ENCODE results near the gene PLEKHH1.
"Not testable (repeated sequence)": the region's sequence is repeated elsewhere in the genome, so short reads cannot be mapped to it uniquely, and the experiment has no call there.

Gene PLEKHH1

DNA sequence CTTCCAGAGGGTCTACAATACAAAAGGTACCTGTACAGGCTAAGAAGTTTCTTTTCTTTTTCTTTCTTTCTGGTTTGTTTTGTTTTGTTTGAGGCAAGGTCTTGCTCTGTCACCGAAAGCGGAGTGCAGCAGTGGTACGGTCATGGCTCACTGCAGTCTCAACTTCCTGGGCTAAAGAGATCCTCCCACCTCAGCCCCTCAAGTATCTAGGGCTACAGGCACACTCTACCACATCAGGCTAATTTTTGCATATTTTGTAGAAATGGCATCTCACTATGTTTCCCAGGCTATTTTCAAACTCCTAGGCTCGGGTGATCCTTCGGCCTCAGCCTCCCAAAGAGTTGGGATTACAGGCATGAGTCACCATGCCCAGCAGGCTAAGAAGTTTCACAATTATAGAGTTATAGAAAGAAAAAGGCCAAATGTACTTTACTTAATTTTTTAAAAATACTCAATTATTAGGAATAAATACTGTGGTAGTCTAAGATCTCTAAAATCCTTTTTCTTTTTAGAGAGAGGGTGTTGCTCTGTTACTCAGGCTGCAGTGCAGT lies 70.0 kb downstream of the PLEKHH1 start:
- Histone ChIP-seq H3K27ac (ENCODE audit: low read length) (no peak overlapping the region), H3K4me1 (ENCODE audit: control insufficient read depth, insufficient read depth, low read length) (peaks cover 6% of the 10 kb centered on the region), H3K27me3 (ENCODE audit: control insufficient read depth in 1 of 2, insufficient read depth in 2 of 2, low read length in 2 of 2) (no peaks in the 10 kb centered on the region), H3K36me3 (ENCODE audit: control insufficient read depth in 2 of 2, insufficient read depth in 2 of 2, low read length in 2 of 2) (no peaks in the 10 kb centered on the region), H3K9ac (ENCODE audit: low read length in 2 of 2) (no peak overlapping the region), H3K9me3 (ENCODE audit: control insufficient read depth in 2 of 2, low read length in 2 of 2) (no peaks in the 10 kb centered on the region), H3K4me3 (ENCODE audit: low read length in 2 of 2) (no peak overlapping the region)

DNA sequence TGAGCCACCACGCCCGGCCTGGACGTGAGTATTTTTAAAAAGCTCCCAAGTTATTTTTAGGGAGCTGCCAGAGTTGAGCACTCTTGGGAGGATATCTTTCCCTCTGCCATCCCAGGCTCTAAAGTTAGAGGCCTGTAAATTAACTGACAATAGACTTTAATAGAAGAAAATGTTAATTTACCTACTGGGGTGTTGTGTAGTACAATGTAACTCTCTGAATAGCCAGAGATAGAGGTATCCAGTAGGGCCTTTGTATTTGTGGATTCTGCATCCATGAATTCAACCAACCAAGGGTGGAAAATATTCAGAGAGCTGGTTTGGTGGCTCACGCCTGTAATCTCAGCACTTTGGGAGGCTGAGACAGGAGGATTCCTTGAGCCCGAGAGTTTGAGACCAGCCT lies 74.6 kb downstream of the PLEKHH1 start:
- Histone ChIP-seq H3K9ac (ENCODE audit: low read length in 2 of 2) (no peak overlapping the region), H3K4me3 (ENCODE audit: low read length in 2 of 2) (no peak overlapping the region), H3K27ac (ENCODE audit: low read length) (no peak overlapping the region), H3K4me1 (ENCODE audit: control insufficient read depth, insufficient read depth, low read length) (no peaks in the 10 kb centered on the region), H3K9me3 (ENCODE audit: control insufficient read depth in 2 of 2, low read length in 2 of 2) (no peaks in the 10 kb centered on the region), H3K27me3 (ENCODE audit: control insufficient read depth in 1 of 2, insufficient read depth in 2 of 2, low read length in 2 of 2) (peaks cover 0 to 2% of the 10 kb centered on the region in 2 donors), H3K36me3 (ENCODE audit: control insufficient read depth in 2 of 2, insufficient read depth in 2 of 2, low read length in 2 of 2) (no peaks in the 10 kb centered on the region)

DNA sequence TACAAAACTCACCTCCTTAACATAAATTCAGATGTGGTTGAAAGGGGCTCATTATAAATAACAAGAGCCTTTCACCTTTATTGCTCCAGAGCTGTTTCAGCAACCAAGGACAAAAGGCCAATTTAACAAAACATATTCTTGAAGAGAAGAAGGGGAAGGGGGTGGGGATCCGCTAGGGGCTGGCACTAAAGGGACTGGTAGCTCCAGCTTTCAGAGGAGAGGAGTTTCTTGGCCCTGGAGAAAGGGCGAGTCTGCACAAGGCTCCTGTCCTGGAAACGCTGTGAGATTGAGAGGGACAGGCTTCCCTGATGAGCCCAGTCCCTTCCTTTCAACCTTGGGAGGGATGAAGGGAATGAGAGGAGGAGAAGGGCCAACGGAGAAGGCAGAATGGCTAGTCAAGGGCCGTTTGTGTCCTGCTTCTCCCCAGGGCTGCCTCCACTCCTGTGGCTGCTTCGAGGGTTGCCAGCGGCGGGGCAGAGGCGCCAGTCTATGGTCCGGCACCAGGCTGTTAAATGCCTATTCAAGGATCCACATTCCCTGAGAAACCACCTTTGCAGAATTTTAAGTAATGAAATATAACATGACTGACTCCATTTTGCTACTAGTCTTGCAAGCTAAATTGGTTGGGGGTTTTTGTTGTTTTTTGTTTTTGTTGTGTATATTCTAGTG lies 76.7 kb downstream of the PLEKHH1 start:
- H3K27me3 ChIP-seq (ENCODE audit: control insufficient read depth in 1 of 2, insufficient read depth in 2 of 2, low read length in 2 of 2): peaks cover 0 to 2% of the 10 kb centered on the region in 2 donors
- H3K27ac ChIP-seq (ENCODE audit: low read length): no peak overlapping the region
- no peak overlapping the region for H3K9ac ChIP-seq (ENCODE audit: low read length in 2 of 2)
- H3K9me3 ChIP-seq (ENCODE audit: control insufficient read depth in 2 of 2, low read length in 2 of 2): no peaks in the 10 kb centered on the region
- no peaks in the 10 kb centered on the region for H3K36me3 ChIP-seq (ENCODE audit: control insufficient read depth in 2 of 2, insufficient read depth in 2 of 2, low read length in 2 of 2)
- no peak overlapping the region for H3K4me3 ChIP-seq (ENCODE audit: low read length in 2 of 2)
- no peaks in the 10 kb centered on the region for H3K4me1 ChIP-seq (ENCODE audit: control insufficient read depth, insufficient read depth, low read length)

DNA sequence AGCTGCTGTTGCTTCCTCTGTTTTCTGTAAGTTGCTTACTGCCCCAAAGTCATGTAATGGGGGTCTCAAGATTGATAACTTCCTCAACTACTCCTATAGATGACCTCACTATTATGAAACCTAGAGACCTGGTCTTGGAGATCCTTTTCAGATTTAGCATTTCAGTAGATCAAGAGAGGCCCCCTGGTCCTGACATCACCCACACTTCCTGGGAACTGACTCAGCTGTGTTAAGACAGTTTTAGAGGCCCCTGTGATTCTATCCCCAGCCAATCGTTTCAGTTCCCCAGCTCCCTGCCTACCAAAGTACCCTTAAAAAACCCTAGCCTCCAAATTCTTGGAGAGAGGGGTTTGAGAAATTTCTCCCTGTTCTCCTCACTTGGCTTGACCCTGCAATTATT lies 77.4 kb downstream of the PLEKHH1 start:
- no peaks in the 10 kb centered on the region for H3K36me3 ChIP-seq (ENCODE audit: control insufficient read depth in 2 of 2, insufficient read depth in 2 of 2, low read length in 2 of 2)
- peaks cover 0 to 2% of the 10 kb centered on the region in 2 donors for H3K27me3 ChIP-seq (ENCODE audit: control insufficient read depth in 1 of 2, insufficient read depth in 2 of 2, low read length in 2 of 2)
- H3K27ac ChIP-seq (ENCODE audit: low read length): no peak overlapping the region
- H3K4me1 ChIP-seq (ENCODE audit: control insufficient read depth, insufficient read depth, low read length): no peaks in the 10 kb centered on the region
- H3K4me3 ChIP-seq (ENCODE audit: low read length in 2 of 2): no peak overlapping the region
- H3K9me3 ChIP-seq (ENCODE audit: control insufficient read depth in 2 of 2, low read length in 2 of 2): no peaks in the 10 kb centered on the region
- no peak overlapping the region for H3K9ac ChIP-seq (ENCODE audit: low read length in 2 of 2)

DNA sequence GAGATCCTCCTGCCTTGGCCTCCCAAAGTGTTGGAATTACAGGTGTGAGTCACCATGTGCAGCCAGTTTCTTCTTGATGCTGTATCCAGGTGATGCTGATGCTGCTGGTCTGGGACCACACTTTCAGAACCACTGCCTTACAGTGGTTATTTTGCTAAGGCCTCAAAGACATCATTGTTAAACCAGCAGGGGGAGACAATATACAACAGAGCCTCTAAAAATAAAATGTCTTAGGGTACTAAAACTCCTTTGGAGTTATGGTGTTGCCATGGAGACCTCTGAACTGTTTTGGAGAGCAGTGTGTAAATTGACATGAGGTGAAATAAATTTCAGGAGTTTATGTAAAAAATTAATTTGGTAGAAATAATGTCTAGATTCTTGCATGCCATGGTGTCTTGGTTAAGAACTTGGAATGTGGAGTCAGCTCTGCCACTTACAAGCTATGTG lies 85.5 kb downstream of the PLEKHH1 start:
- no peaks in the 10 kb centered on the region for H3K27me3 ChIP-seq (ENCODE audit: control insufficient read depth in 1 of 2, insufficient read depth in 2 of 2, low read length in 2 of 2)
- peaks cover 20% of the 10 kb centered on the region for H3K4me1 ChIP-seq (ENCODE audit: control insufficient read depth, insufficient read depth, low read length)
- H3K27ac ChIP-seq (ENCODE audit: low read length): peak overlapping the region; percentile 76
- no peak overlapping the region for H3K9ac ChIP-seq (ENCODE audit: low read length in 2 of 2)
- H3K9me3 ChIP-seq (ENCODE audit: control insufficient read depth in 2 of 2, low read length in 2 of 2): no peaks in the 10 kb centered on the region
- no peaks in the 10 kb centered on the region for H3K36me3 ChIP-seq (ENCODE audit: control insufficient read depth in 2 of 2, insufficient read depth in 2 of 2, low read length in 2 of 2)
- peak overlapping the region in 1 of 2 donors; percentile 84 for H3K4me3 ChIP-seq (ENCODE audit: low read length in 2 of 2)

DNA sequence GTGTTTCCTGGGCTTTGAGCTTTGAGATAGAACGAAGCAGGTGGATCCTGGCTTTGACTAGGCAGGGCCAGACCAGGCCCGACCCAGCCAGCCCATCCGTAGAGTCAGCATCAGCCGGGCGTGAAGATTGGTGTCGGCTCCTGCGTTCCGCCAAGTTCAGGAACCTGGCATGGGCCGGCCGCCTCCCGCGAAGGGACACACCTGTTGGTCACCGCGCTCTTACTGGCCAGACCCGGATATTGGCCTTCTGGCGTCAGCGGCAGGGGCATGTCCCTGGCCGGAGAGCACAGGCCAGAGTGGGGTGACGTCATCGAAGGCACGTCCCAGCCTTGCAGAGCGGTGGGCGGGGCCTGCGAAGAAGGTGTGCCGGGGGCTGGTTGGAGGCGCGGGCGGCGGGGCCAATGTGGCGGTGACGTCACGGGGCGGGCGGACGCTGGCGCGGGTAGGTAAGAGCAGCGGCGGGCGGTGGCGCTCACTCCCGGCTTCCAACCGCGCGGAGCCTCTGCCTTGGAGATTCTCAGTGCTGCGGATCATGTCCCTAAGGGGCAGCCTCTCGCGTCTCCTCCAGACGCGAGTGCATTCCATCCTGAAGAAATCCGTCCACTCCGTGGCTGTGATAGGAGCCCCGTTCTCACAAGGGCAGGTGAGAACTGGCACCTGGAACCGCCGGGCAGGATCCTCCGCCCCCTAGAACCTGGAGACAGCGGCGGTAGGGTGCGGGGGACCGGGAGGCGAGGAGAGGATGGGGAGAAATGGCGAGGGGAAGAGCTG lies 86.5 kb downstream of the PLEKHH1 start, which contains the start of gene ARG2:
Gene ARG2 (plus strand): TSS at position 475 of the 771 bp plus-strand sequence. CDS start 58 bp downstream, at position 533.
- Histone ChIP-seq H3K4me1 (ENCODE audit: control insufficient read depth, insufficient read depth, low read length) (peaks cover 20% of the 10 kb centered on the region), H3K27ac (ENCODE audit: low read length) (peak within 1 kb of the TSS; percentile 76), H3K27me3 (ENCODE audit: control insufficient read depth in 1 of 2, insufficient read depth in 2 of 2, low read length in 2 of 2) (no peaks in the 10 kb centered on the region), H3K4me3 (ENCODE audit: low read length in 2 of 2) (peak within 1 kb of the TSS; percentile 45 to 84), H3K9ac (ENCODE audit: low read length in 2 of 2) (peak within 1 kb of the TSS; percentile 59 to 78), H3K36me3 (ENCODE audit: control insufficient read depth in 2 of 2, insufficient read depth in 2 of 2, low read length in 2 of 2) (no peaks in the 10 kb centered on the region), H3K9me3 (ENCODE audit: control insufficient read depth in 2 of 2, low read length in 2 of 2) (no peaks in the 10 kb centered on the region)

DNA sequence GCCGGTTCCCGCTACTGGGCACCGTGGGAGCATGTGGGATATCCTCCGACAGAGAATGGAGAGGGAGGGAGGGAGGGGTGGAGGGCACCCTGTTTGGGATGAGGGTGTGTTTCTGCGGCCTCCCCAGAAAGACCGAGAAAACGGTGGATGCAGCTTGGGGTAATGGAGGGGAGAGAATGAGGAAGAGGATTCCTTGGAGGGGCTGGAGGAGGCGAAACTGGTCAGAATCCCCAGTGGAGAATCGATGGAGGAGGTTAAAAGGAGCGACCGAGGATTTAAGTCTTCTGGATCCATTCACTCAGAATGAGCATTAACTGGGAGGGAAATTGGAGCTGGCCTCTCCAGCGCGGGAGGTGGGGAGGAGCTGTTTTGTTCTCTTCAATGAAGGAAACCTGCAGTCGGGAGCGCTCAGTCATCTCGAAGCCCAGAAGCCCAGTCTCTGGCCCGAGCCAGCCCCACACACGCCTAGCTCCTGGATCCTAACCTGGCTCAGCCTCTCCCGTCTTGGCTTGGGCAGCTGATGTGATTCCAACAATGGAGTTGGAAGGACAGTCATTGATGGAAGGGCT lies 87.2 kb downstream of the PLEKHH1 start:
- H3K27me3 ChIP-seq (ENCODE audit: control insufficient read depth in 1 of 2, insufficient read depth in 2 of 2, low read length in 2 of 2): no peaks in the 10 kb centered on the region
- peaks cover 20% of the 10 kb centered on the region for H3K4me1 ChIP-seq (ENCODE audit: control insufficient read depth, insufficient read depth, low read length)
- H3K4me3 ChIP-seq (ENCODE audit: low read length in 2 of 2): peak overlapping the region; percentile 45 to 84
- H3K27ac ChIP-seq (ENCODE audit: low read length): peak overlapping the region; percentile 76
- peak overlapping the region in 1 of 2 donors; percentile 76 for H3K9ac ChIP-seq (ENCODE audit: low read length in 2 of 2)
- no peaks in the 10 kb centered on the region for H3K36me3 ChIP-seq (ENCODE audit: control insufficient read depth in 2 of 2, insufficient read depth in 2 of 2, low read length in 2 of 2)
- H3K9me3 ChIP-seq (ENCODE audit: control insufficient read depth in 2 of 2, low read length in 2 of 2): no peaks in the 10 kb centered on the region

DNA sequence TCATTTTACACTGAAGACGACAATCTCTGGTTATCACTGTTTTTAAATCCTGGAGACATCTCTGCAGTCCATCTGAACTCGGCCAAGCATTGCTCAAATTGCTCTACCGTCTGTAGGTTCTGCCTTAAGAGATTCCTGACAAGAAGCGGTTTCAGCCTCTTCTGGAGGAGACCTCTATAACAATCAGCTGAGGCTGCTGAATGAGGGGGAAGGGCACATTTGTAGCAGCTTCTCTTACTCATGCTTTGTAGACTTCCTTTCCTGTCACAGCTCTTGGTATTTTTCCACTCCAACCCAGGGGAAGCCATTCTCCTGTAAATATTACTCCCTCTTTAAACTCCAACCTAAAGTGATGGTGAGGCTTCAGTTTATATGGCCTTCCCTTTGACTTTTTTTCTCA lies 89.6 kb downstream of the PLEKHH1 start:
- H3K27me3 ChIP-seq (ENCODE audit: control insufficient read depth in 1 of 2, insufficient read depth in 2 of 2, low read length in 2 of 2): no peaks in the 10 kb centered on the region
- peak overlapping the region in 1 of 2 donors; percentile 13 for H3K9ac ChIP-seq (ENCODE audit: low read length in 2 of 2)
- peaks cover 20% of the 10 kb centered on the region for H3K4me1 ChIP-seq (ENCODE audit: control insufficient read depth, insufficient read depth, low read length)
- no peaks in the 10 kb centered on the region for H3K9me3 ChIP-seq (ENCODE audit: control insufficient read depth in 2 of 2, low read length in 2 of 2)
- no peaks in the 10 kb centered on the region for H3K36me3 ChIP-seq (ENCODE audit: control insufficient read depth in 2 of 2, insufficient read depth in 2 of 2, low read length in 2 of 2)
- no peak overlapping the region for H3K4me3 ChIP-seq (ENCODE audit: low read length in 2 of 2)
- H3K27ac ChIP-seq (ENCODE audit: low read length): peak overlapping the region; percentile 3

DNA sequence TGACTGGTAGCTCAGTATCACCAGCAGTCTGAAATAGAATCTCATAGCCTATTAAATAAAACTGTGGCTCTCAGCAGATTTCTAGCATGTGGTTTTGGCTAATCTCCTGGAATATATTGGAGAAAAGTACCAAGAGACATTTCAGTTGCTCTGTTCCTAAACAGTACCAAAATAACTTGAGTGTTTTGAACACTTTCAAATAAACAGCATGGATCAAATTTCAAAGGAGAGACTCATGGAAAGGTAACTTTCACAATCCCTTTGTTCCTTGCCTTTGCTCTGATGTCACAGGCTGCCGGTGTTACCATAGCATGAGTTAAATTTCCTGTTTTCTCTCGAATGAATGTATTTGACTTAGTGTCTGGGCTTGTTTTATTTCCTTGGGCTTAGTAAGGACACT lies 90.0 kb downstream of the PLEKHH1 start:
- Histone ChIP-seq H3K4me1 (ENCODE audit: control insufficient read depth, insufficient read depth, low read length) (peaks cover 20% of the 10 kb centered on the region), H3K27ac (ENCODE audit: low read length) (peak overlapping the region; percentile 3), H3K9ac (ENCODE audit: low read length in 2 of 2) (no peak overlapping the region), H3K9me3 (ENCODE audit: control insufficient read depth in 2 of 2, low read length in 2 of 2) (no peaks in the 10 kb centered on the region), H3K36me3 (ENCODE audit: control insufficient read depth in 2 of 2, insufficient read depth in 2 of 2, low read length in 2 of 2) (no peaks in the 10 kb centered on the region), H3K27me3 (ENCODE audit: control insufficient read depth in 1 of 2, insufficient read depth in 2 of 2, low read length in 2 of 2) (no peaks in the 10 kb centered on the region), H3K4me3 (ENCODE audit: low read length in 2 of 2) (no peak overlapping the region)

DNA sequence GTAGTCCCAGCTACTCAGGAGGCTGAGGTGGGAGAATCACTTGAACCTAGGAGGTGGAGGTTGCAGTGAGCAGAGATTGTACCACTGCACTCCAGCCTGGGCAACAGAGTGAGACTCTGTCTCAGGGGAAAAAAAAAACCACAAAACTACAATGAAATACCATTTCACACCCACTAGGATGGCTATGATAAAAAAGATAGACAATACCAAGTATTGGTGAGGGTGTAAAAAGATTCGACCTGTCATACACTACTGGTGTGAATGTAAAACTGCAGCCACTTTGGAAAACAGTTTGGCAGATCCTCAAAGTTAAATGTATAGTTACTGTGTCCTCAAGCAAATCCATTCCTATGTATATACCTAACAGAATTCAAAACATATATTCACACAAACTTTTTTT lies 93.0 kb downstream of the PLEKHH1 start:
- not testable (repeated sequence) for H3K4me1 ChIP-seq (ENCODE audit: control insufficient read depth, insufficient read depth, low read length); H3K9ac ChIP-seq (ENCODE audit: low read length in 2 of 2); H3K4me3 ChIP-seq (ENCODE audit: low read length in 2 of 2); H3K36me3 ChIP-seq (ENCODE audit: control insufficient read depth in 2 of 2, insufficient read depth in 2 of 2, low read length in 2 of 2); H3K27me3 ChIP-seq (ENCODE audit: control insufficient read depth in 1 of 2, insufficient read depth in 2 of 2, low read length in 2 of 2); H3K27ac ChIP-seq (ENCODE audit: low read length); H3K9me3 ChIP-seq (ENCODE audit: control insufficient read depth in 2 of 2, low read length in 2 of 2)
